PC-9 (cell line): ENCODE results near the gene HS3ST6. TPM values are rescaled to one million over a fixed set of nuclear protein-coding genes. Genes with fewer than 3 reads are reported as not detected.

Experiments used
- BruUV-seq: library from RNA; stranded (reverse); fragments of 400-500 nt; replicated peaks from 2 replicates; lab custom pipeline; 2021; lab: Mats Ljungman, UMichigan
- CTCF ChIA-PET: fragments of 300-600 bp; sonication (Branson Sonifier 250); formaldehyde crosslinking; loops from one replicate; lab custom pipeline; 2022; ENCODE audit warnings: antibody characterized with exemption; lab: Charles Lee
- POLR2A ChIA-PET: fragments of 300-600 bp; sonication (Branson Sonifier 250); formaldehyde crosslinking; loops from one replicate; lab custom pipeline; 2022; ENCODE audit warnings: antibody characterized with exemption; ENCODE audit not compliant: unreplicated experiment; lab: Charles Lee
- DNase-seq, 2 experiments: peaks; one replicate each; pipeline versions ENCODE4 v3.0.0 to v3.0.0-alpha.2; 2015 to 2022; ENCODE audit warnings: mixed read lengths in 1 of 2
- H2AFZ ChIP-seq: fragments of 200-600 bp; sonication (generic); 2 replicates; pipeline ENCODE4 v1.8.1; 2017; ENCODE audit warnings: antibody characterized with exemption
- H3F3A ChIP-seq: fragments of 200-600 bp; sonication (generic); 2 replicates; pipeline ENCODE4 v1.8.1; 2017; ENCODE audit warnings: antibody characterized with exemption, mild to moderate bottlenecking, low read depth; ENCODE audit not compliant: insufficient read depth
- H3K27ac ChIP-seq: fragments of 200-600 bp; sonication (generic); 2 replicates; pipeline ENCODE4 v1.6.1; 2016; ENCODE audit warnings: mixed run types
- H3K27me3 ChIP-seq: fragments of 200-600 bp; sonication (generic); 2 replicates; pipeline ENCODE4 v1.6.1; 2016; ENCODE audit warnings: low read depth, mixed run types; ENCODE audit not compliant: insufficient read depth
- H3K36me3 ChIP-seq: fragments of 200-600 bp; sonication (generic); 2 replicates; pipeline ENCODE4 v1.6.1; 2016; ENCODE audit warnings: low read depth, mixed run types
- H3K4me1 ChIP-seq: fragments of 200-600 bp; sonication (generic); replicated peaks from 2 replicates; pipeline ENCODE4 v1.6.1; 2016; ENCODE audit warnings: mixed run types; ENCODE audit not compliant: insufficient read depth
- H3K4me2 ChIP-seq: fragments of 200-600 bp; sonication (generic); 2 replicates; pipeline ENCODE4 v1.6.1; 2017; ENCODE audit warnings: mixed run types
- H3K4me3 ChIP-seq: fragments of 200-600 bp; sonication (generic); 2 replicates; pipeline ENCODE4 v1.6.1; 2016; ENCODE audit warnings: mixed run types
- H3K79me2 ChIP-seq: fragments of 200-600 bp; sonication (generic); 2 replicates; pipeline ENCODE4 v1.6.1; 2017; ENCODE audit warnings: low read depth, mixed run types
- H3K9me2 ChIP-seq: fragments of 200-600 bp; sonication (generic); 2 replicates; pipeline ENCODE4 v1.8.1; 2017; ENCODE audit warnings: mild to moderate bottlenecking; ENCODE audit not compliant: insufficient read depth
- H3K9me3 ChIP-seq: fragments of 200-600 bp; sonication (generic); 2 replicates; pipeline ENCODE4 v1.8.1; 2016; ENCODE audit warnings: low read depth; ENCODE audit not compliant: insufficient read depth
- H4K20me1 ChIP-seq: fragments of 200-600 bp; sonication (generic); 2 replicates; pipeline ENCODE4 v1.8.1; 2017; ENCODE audit not compliant: insufficient read depth
- CTCF ChIP-seq: fragments of 200-600 bp; sonication (generic); conservative IDR thresholded peaks from 2 replicates; pipeline ENCODE4 v1.6.1; 2017; ENCODE audit warnings: mixed run types, antibody characterized with exemption, mild to moderate bottlenecking, moderate library complexity
- EZH2 ChIP-seq: fragments of 200-600 bp; sonication (generic); IDR thresholded peaks from 2 replicates; pipeline ENCODE4 v1.8.0; 2017; ENCODE audit warnings: antibody characterized with exemption, low read depth
- intact Hi-C: fragments of 100-400 bp; cut with micrococcal nuclease; formaldehyde crosslinking; loops from one replicate; pipeline ENCODE4 v1.10.0; 2022; ENCODE audit not compliant: unreplicated experiment
- total RNA-seq: library from RNA; stranded (reverse); gene quantifications from 2 replicates; pipeline ENCODE4 v1.2.3, GENCODE V29; 2021

The HS3ST6 gene
- total RNA-seq, 1 experiment from 2014 or later, result not detected

- peaks cover 66% of the 10 kb centered on the region for H3K79me2 ChIP-seq
- H3K4me3 ChIP-seq, result peak overlapping the region; percentile 39; the same call in 1 of the 2 replicates
- peak overlapping the region; percentile 92 for H3K4me2 ChIP-seq
- intact Hi-C loops, result loop anchor here (5.0 kb wide), 1 partner anchor 189 kb away; the partner anchor contains the start of genes EME2, MRPS34 and NME3
- DNase-seq, result no peak
- no peaks in the 10 kb centered on the region for H3K9me2 ChIP-seq
- POLR2A ChIA-PET, result no interaction called here
- BruUV-seq, result no TSS peak
- H3K27me3 ChIP-seq, result no peaks in the 10 kb centered on the region
- peaks cover 22% of the 10 kb centered on the region for H3K36me3 ChIP-seq
- H3K9me3 ChIP-seq, result no peaks in the 10 kb centered on the region
- H3K4me1 ChIP-seq, result peaks cover 16% of the 10 kb centered on the region
- H3K27ac ChIP-seq, result 0 out of 2 replicates have a peak overlapping the region, but pooled peaks have one; percentile 94
- CTCF ChIA-PET, result no interaction called here
- TF ChIP-seq CTCF (no peak), EZH2 (no peak)
- H4K20me1 ChIP-seq, result peaks cover 37% of the 10 kb centered on the region
- peaks cover 47% of the 10 kb centered on the region for H3F3A ChIP-seq
- H2AFZ ChIP-seq, result no peak overlapping the region
Measured at GRCh38 chr16:1961651-1962067, 43.4 kb upstream of the HS3ST6 start.

- intact Hi-C loops, result loop anchor here (5.0 kb wide), 1 partner anchor 189 kb away; the partner anchor contains the start of genes EME2, MRPS34 and NME3
Measured at GRCh38 chr16:1960665-1961630, 42.7 kb upstream of the HS3ST6 start.

More at GRCh38 chr16:1960665-1961630, 42.7 kb upstream of the HS3ST6 start:
- Histone ChIP-seq H3K4me1 (peaks cover 15% of the 10 kb centered on the region), H2AFZ (no peak overlapping the region), H3K4me3 (peak overlapping the region; percentile 95; the same call in 1 of the 2 replicates), H4K20me1 (peaks cover 37% of the 10 kb centered on the region), H3K9me2 (no peaks in the 10 kb centered on the region), H3K4me2 (peak overlapping the region; percentile 92), H3K27me3 (no peaks in the 10 kb centered on the region), H3K27ac (peak overlapping the region; percentile 1), H3K36me3 (peaks cover 22% of the 10 kb centered on the region), H3K79me2 (peaks cover 61% of the 10 kb centered on the region), H3F3A (peaks cover 47% of the 10 kb centered on the region), H3K9me3 (no peaks in the 10 kb centered on the region)
- TF ChIP-seq EZH2 (no peak), CTCF (no peak)
- CTCF ChIA-PET, result interaction anchor here (0.6 to 0.7 kb wide), 2 partner anchors 32 to 712 kb away, joined by 3 to 4 read pairs; no protein-coding TSS in a partner anchor
- TSS peak; percentile 0 for BruUV-seq
- POLR2A ChIA-PET, result interaction anchor here (0.6 to 1.2 kb wide), 2 partner anchors 11 to 618 kb away, joined by 8 to 20 read pairs; partner anchors contain the start of gene TBL3
- DNase-seq, result peak in 1 of 2 experiments; percentile 60
